ENCODE data around the gene LRTM1. TPM values are rescaled to one million over a fixed set of nuclear protein-coding genes. Genes with fewer than 3 reads are reported as not detected.

Gene LRTM1
- polyA plus RNA-seq, 4 donors: 0.49 TPM; not detected in 3

DNA sequence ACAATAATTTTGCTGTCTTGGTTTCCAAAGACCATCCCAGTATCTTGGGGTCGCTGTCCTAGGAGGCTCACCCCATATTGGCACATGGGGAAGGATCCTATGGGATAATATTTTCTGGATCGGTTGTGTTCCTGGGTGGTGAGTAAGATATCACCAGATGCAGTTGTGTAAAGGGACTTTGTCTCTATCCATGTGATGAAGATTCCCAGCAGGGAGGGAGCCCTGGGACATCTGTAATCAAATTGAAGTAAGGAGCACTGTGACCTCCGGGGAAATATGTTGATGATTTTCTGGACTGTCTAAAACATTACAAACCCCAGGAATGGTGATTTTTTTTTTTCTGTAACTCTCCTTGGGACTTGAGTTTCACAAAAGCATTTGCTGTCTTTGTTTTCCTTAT, 36.2 kb upstream of the LRTM1 start:
- FAIRE-seq (no peak), DNase-seq (no peak)
- H3K36me3 ChIP-seq (ENCODE audit: control insufficient read depth in 3 of 3, insufficient read depth in 2 of 3, low read depth in 1 of 3, low read length in 3 of 3): no peaks in the 10 kb centered on the region
- no peak overlapping the region for H3K4me3 ChIP-seq (ENCODE audit: low read depth in 1 of 3, low read length in 3 of 3)
- H3K27me3 ChIP-seq (ENCODE audit: control insufficient read depth in 3 of 3, insufficient read depth in 3 of 3, low read length in 3 of 3): no peaks in the 10 kb centered on the region
- no peaks in the 10 kb centered on the region for H3K9me3 ChIP-seq (ENCODE audit: control insufficient read depth in 2 of 2, insufficient read depth in 1 of 2, low read depth in 1 of 2, low read length in 1 of 2)
- no peak overlapping the region for H3K27ac ChIP-seq (ENCODE audit: low read depth in 1 of 3, low read length in 2 of 3)
- no peaks in the 10 kb centered on the region for H3K4me1 ChIP-seq (ENCODE audit: control insufficient read depth in 3 of 3, insufficient read depth in 2 of 3, low read depth in 1 of 3, low read length in 2 of 3)
- 78 to 85% (median 83%) methylated on average over 3 of the region's 3 CpGs for WGBS, 3 donors

DNA sequence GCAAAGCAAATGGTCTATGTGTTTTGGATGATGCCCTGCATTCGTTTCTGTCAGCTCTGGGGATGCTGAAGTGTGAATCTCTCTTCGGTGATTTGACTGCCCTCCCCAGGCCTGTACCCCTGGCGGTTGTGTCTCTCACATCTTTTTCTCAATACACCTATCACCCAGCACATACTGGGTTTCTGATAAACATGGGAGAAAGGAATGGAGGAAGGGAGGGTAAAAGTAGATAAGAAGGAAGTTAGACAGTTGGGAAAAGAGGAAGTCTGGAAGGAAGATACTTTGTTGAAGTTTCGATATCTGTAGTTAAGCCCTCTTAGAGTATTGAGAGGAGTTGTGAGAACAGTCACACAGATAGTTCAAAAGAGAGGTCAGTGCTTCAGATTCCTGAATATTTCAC, 35.8 kb upstream of the LRTM1 start:
- Histone ChIP-seq H3K27me3 (ENCODE audit: control insufficient read depth in 3 of 3, insufficient read depth in 3 of 3, low read length in 3 of 3) (no peaks in the 10 kb centered on the region), H3K27ac (ENCODE audit: low read depth in 1 of 3, low read length in 2 of 3) (no peak overlapping the region), H3K36me3 (ENCODE audit: control insufficient read depth in 3 of 3, insufficient read depth in 2 of 3, low read depth in 1 of 3, low read length in 3 of 3) (no peaks in the 10 kb centered on the region), H3K9me3 (ENCODE audit: control insufficient read depth in 2 of 2, insufficient read depth in 1 of 2, low read depth in 1 of 2, low read length in 1 of 2) (no peaks in the 10 kb centered on the region), H3K4me1 (ENCODE audit: control insufficient read depth in 3 of 3, insufficient read depth in 2 of 3, low read depth in 1 of 3, low read length in 2 of 3) (no peaks in the 10 kb centered on the region), H3K4me3 (ENCODE audit: low read depth in 1 of 3, low read length in 3 of 3) (no peak overlapping the region)
- FAIRE-seq (no peak), DNase-seq (no peak)
- WGBS, 3 donors: 76 to 79% (median 77%) methylated on average over 4 of the region's 4 CpGs

DNA sequence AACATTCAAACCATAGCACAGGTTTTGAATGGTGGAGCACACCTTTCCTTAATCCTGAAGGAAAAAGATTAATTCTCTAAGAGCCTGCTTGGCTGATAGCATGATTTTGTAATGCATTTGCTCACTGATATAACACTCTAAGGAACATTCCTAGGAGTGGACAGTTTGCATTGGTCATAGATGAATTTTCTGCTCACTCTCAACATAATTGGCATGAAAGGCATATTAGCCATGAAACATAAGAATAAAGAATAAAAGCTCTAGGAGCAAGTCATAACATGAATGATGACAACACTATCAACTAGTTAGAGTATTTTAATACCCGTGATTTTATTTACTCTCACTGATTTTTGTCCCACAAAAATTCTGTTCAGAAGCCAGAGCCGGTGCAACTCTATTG, 34.3 kb upstream of the LRTM1 start:
- FAIRE-seq (no peak), DNase-seq (no peak)
- no peak overlapping the region for H3K27ac ChIP-seq (ENCODE audit: low read depth in 1 of 3, low read length in 2 of 3)
- H3K4me1 ChIP-seq (ENCODE audit: control insufficient read depth in 3 of 3, insufficient read depth in 2 of 3, low read depth in 1 of 3, low read length in 2 of 3): no peaks in the 10 kb centered on the region
- WGBS, 3 donors: 63 to 87% (median 75%) methylated on average over 2 of the region's 2 CpGs
- H3K9me3 ChIP-seq (ENCODE audit: control insufficient read depth in 2 of 2, insufficient read depth in 1 of 2, low read depth in 1 of 2, low read length in 1 of 2): no peaks in the 10 kb centered on the region
- H3K27me3 ChIP-seq (ENCODE audit: control insufficient read depth in 3 of 3, insufficient read depth in 3 of 3, low read length in 3 of 3): no peaks in the 10 kb centered on the region
- H3K36me3 ChIP-seq (ENCODE audit: control insufficient read depth in 3 of 3, insufficient read depth in 2 of 3, low read depth in 1 of 3, low read length in 3 of 3): no peaks in the 10 kb centered on the region
- no peak overlapping the region for H3K4me3 ChIP-seq (ENCODE audit: low read depth in 1 of 3, low read length in 3 of 3)

DNA sequence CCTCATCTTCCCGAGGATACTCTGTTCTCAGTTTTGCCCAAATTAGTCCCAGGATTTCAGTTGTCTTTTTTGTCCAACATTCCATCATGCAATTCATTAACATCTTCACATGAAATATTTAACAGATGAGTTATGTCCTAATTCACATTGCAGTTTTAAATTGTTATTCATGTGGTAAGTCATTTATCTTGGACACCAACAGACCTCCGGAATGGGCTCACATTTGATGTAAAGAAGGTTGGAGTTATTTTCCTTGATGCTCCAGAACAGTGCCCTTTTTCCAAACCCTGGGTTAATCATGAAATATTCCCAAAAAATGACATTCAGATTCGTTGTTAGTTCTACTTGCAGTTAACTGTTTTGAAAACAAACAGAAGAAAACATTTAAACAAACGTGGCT, 32.8 kb upstream of the LRTM1 start:
- H3K4me1 ChIP-seq (ENCODE audit: control insufficient read depth in 3 of 3, insufficient read depth in 2 of 3, low read depth in 1 of 3, low read length in 2 of 3): no peaks in the 10 kb centered on the region
- WGBS, 3 donors: 52 to 64% (median 63%) methylated on average over 4 of the region's 4 CpGs
- H3K27ac ChIP-seq (ENCODE audit: low read depth in 1 of 3, low read length in 2 of 3): no peak overlapping the region
- no peak for DNase-seq
- no peaks in the 10 kb centered on the region for H3K27me3 ChIP-seq (ENCODE audit: control insufficient read depth in 3 of 3, insufficient read depth in 3 of 3, low read length in 3 of 3)
- H3K4me3 ChIP-seq (ENCODE audit: low read depth in 1 of 3, low read length in 3 of 3): no peak overlapping the region
- no peaks in the 10 kb centered on the region for H3K9me3 ChIP-seq (ENCODE audit: control insufficient read depth in 2 of 2, insufficient read depth in 1 of 2, low read depth in 1 of 2, low read length in 1 of 2)
- H3K36me3 ChIP-seq (ENCODE audit: control insufficient read depth in 3 of 3, insufficient read depth in 2 of 3, low read depth in 1 of 3, low read length in 3 of 3): no peaks in the 10 kb centered on the region
- FAIRE-seq: no peak

DNA sequence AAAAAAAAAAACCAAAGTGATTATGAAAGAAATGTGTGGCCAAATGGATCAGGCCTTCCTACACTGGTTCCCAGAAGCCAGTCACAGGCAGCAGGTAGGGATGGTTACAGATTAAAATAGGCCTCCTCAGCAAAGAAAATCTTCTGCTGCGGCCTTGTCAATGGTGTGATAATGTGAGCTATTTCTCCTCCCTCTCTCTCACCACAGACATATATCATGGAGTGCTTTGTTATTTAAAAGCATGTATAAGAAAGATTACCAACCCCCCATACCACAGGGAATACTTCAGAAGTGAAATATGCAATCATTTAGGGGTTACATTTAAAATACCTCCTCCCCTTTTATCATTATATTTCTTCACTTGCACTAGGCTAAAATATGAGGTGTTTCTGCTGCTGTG, 32.2 kb upstream of the LRTM1 start:
- Histone ChIP-seq H3K4me1 (ENCODE audit: control insufficient read depth in 3 of 3, insufficient read depth in 2 of 3, low read depth in 1 of 3, low read length in 2 of 3) (no peaks in the 10 kb centered on the region), H3K36me3 (ENCODE audit: control insufficient read depth in 3 of 3, insufficient read depth in 2 of 3, low read depth in 1 of 3, low read length in 3 of 3) (no peaks in the 10 kb centered on the region), H3K27ac (ENCODE audit: low read depth in 1 of 3, low read length in 2 of 3) (no peak overlapping the region), H3K27me3 (ENCODE audit: control insufficient read depth in 3 of 3, insufficient read depth in 3 of 3, low read length in 3 of 3) (no peaks in the 10 kb centered on the region), H3K4me3 (ENCODE audit: low read depth in 1 of 3, low read length in 3 of 3) (no peak overlapping the region), H3K9me3 (ENCODE audit: control insufficient read depth in 2 of 2, insufficient read depth in 1 of 2, low read depth in 1 of 2, low read length in 1 of 2) (no peaks in the 10 kb centered on the region)
- FAIRE-seq: no peak
- DNase-seq: no peak
- 94 to 100% (median 96%) methylated on average over 1 of the region's 1 CpG for WGBS, 3 donors

DNA sequence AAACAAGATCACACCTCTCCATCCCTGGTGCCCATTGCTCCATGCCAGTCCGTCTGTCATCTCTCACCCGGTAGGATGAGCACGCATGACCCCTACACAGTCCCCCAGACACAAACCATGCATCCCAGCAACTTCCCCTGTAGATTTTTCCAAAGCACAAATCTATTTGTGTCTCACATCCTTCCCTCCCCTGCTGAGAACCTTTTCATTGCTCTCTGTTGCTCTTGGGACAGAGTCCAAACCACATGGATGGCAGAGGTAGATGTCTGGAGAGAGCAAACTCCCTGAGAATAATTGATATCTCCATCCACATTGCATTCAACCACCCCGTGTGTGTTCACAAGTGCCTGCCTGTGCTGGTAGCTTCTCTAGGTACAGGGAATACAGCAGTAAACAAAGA, 29.9 kb upstream of the LRTM1 start:
- H3K4me1 ChIP-seq (ENCODE audit: control insufficient read depth in 3 of 3, insufficient read depth in 2 of 3, low read depth in 1 of 3, low read length in 2 of 3): no peaks in the 10 kb centered on the region
- no peak overlapping the region for H3K27ac ChIP-seq (ENCODE audit: low read depth in 1 of 3, low read length in 2 of 3)
- 74 to 86% (median 84%) methylated on average over 4 of the region's 4 CpGs for WGBS, 3 donors
- no peaks in the 10 kb centered on the region for H3K27me3 ChIP-seq (ENCODE audit: control insufficient read depth in 3 of 3, insufficient read depth in 3 of 3, low read length in 3 of 3)
- H3K36me3 ChIP-seq (ENCODE audit: control insufficient read depth in 3 of 3, insufficient read depth in 2 of 3, low read depth in 1 of 3, low read length in 3 of 3): no peaks in the 10 kb centered on the region
- FAIRE-seq (no peak), DNase-seq (no peak)
- no peak overlapping the region for H3K4me3 ChIP-seq (ENCODE audit: low read depth in 1 of 3, low read length in 3 of 3)
- H3K9me3 ChIP-seq (ENCODE audit: control insufficient read depth in 2 of 2, insufficient read depth in 1 of 2, low read depth in 1 of 2, low read length in 1 of 2): no peaks in the 10 kb centered on the region

DNA sequence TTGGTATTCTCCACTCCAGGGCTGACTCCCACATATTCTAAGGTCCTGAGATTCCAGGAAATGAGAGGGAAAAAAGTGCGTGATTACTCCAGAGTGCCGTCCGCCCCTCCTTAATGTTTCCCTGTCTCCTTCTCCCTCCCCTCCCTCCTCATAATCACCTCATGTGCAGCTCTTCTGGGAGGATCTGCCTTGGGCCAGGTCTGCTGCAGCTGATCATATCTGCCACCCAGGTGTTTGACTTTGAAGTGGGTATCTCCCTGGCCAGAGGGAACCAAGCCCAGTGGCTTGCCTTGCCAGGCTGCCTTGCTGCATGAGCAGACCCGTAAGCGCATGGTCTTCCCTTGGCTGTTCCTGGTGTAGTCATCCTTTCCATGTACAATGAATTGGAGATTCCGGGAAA, 28.1 kb upstream of the LRTM1 start:
- H3K27ac ChIP-seq (ENCODE audit: low read depth in 1 of 3, low read length in 2 of 3): no peak overlapping the region
- no peaks in the 10 kb centered on the region for H3K4me1 ChIP-seq (ENCODE audit: control insufficient read depth in 3 of 3, insufficient read depth in 2 of 3, low read depth in 1 of 3, low read length in 2 of 3)
- WGBS, 3 donors: 86 to 94% (median 88%) methylated on average over 6 of the region's 6 CpGs
- H3K36me3 ChIP-seq (ENCODE audit: control insufficient read depth in 3 of 3, insufficient read depth in 2 of 3, low read depth in 1 of 3, low read length in 3 of 3): no peaks in the 10 kb centered on the region
- FAIRE-seq (no peak), DNase-seq (no peak)
- no peaks in the 10 kb centered on the region for H3K27me3 ChIP-seq (ENCODE audit: control insufficient read depth in 3 of 3, insufficient read depth in 3 of 3, low read length in 3 of 3)
- H3K4me3 ChIP-seq (ENCODE audit: low read depth in 1 of 3, low read length in 3 of 3): no peak overlapping the region
- H3K9me3 ChIP-seq (ENCODE audit: control insufficient read depth in 2 of 2, insufficient read depth in 1 of 2, low read depth in 1 of 2, low read length in 1 of 2): no peaks in the 10 kb centered on the region

DNA sequence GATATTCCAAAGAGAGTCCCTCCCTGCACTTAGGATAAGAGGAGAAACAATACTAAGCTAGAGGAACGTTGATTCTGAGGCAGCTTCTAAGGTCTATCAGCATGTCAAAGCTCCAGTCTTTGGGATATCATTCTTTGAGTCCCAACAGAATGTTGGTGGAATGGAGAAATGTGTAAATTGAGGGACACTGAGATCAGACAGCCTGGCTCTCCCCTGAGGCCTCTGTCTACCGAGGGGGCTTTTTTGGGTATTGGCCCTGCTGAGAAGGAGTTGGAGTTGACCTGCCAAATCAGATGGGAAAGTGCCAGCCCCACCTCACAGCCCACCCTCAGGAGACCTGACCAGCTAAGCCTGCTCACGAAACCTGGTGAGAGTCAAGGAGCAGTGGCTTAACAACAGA, 27.6 kb upstream of the LRTM1 start:
- no peak overlapping the region for H3K27ac ChIP-seq (ENCODE audit: low read depth in 1 of 3, low read length in 2 of 3)
- 71 to 81% (median 74%) methylated on average over 3 of the region's 3 CpGs for WGBS, 3 donors
- H3K4me3 ChIP-seq (ENCODE audit: low read depth in 1 of 3, low read length in 3 of 3): no peak overlapping the region
- FAIRE-seq (no peak), DNase-seq (no peak)
- H3K9me3 ChIP-seq (ENCODE audit: control insufficient read depth in 2 of 2, insufficient read depth in 1 of 2, low read depth in 1 of 2, low read length in 1 of 2): no peaks in the 10 kb centered on the region
- no peaks in the 10 kb centered on the region for H3K4me1 ChIP-seq (ENCODE audit: control insufficient read depth in 3 of 3, insufficient read depth in 2 of 3, low read depth in 1 of 3, low read length in 2 of 3)
- no peaks in the 10 kb centered on the region for H3K27me3 ChIP-seq (ENCODE audit: control insufficient read depth in 3 of 3, insufficient read depth in 3 of 3, low read length in 3 of 3)
- no peaks in the 10 kb centered on the region for H3K36me3 ChIP-seq (ENCODE audit: control insufficient read depth in 3 of 3, insufficient read depth in 2 of 3, low read depth in 1 of 3, low read length in 3 of 3)

DNA sequence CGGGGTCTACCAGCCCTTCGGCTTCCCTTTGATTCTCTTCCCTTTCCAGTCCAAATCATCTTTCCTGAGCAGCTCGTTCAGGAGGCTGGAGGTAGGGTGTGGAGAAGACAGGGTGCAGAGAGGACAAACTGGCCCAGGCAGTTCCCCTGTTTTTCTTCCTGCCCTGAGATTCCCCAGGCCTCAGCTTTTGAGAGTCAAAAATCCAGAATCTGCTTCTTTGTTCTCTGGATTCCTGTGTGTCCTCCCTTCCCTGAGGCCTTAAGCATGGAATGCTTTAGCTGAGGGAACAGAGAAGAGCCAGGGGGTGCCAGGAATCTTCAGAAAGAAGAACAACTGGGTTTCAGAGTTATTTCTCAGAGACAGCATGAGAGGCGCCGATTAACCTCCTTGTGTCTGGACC, 26.7 kb upstream of the LRTM1 start:
- WGBS, 3 donors: 81 to 87% (median 82%) methylated on average over 5 of the region's 5 CpGs

More for the DNA sequence above, 26.7 kb upstream of the LRTM1 start:
- no peaks in the 10 kb centered on the region for H3K36me3 ChIP-seq (ENCODE audit: control insufficient read depth in 3 of 3, insufficient read depth in 2 of 3, low read depth in 1 of 3, low read length in 3 of 3)
- DNase-seq (no peak), FAIRE-seq (no peak)
- no peak overlapping the region for H3K4me3 ChIP-seq (ENCODE audit: low read depth in 1 of 3, low read length in 3 of 3)
- H3K4me1 ChIP-seq (ENCODE audit: control insufficient read depth in 3 of 3, insufficient read depth in 2 of 3, low read depth in 1 of 3, low read length in 2 of 3): no peaks in the 10 kb centered on the region
- no peak overlapping the region for H3K27ac ChIP-seq (ENCODE audit: low read depth in 1 of 3, low read length in 2 of 3)
- no peaks in the 10 kb centered on the region for H3K9me3 ChIP-seq (ENCODE audit: control insufficient read depth in 2 of 2, insufficient read depth in 1 of 2, low read depth in 1 of 2, low read length in 1 of 2)
- H3K27me3 ChIP-seq (ENCODE audit: control insufficient read depth in 3 of 3, insufficient read depth in 3 of 3, low read length in 3 of 3): no peaks in the 10 kb centered on the region

Data from small intestine (tissue), 7 donors.